WTC11 (cell line): Measurements from ENCODE around the gene NAV2. TPM values are rescaled to one million over a fixed set of nuclear protein-coding genes. Genes with fewer than 3 reads are reported as not detected.

Experiments used
- ATAC-seq: fragments of 200-7000 bp; cut with Tn5 transposase; 2 replicates; pipeline ENCODE4 v1.10.0; 2021; ENCODE audit warnings: mild to moderate bottlenecking, moderate library complexity
- CTCF ChIA-PET: fragments of 300-600 bp; sonication (Branson Sonifier 250); formaldehyde crosslinking; loops from one replicate; lab custom pipeline; 2021; ENCODE audit warnings: antibody characterized with exemption; lab: Charles Lee
- POLR2A ChIA-PET: fragments of 350-600 bp; sonication (Branson Sonifier 250); formaldehyde crosslinking; loops from one replicate; lab custom pipeline; 2021; ENCODE audit warnings: antibody characterized with exemption; lab: Charles Lee
- DNase-seq: peaks from one replicate; pipeline ENCODE4 v3.0.0; 2021; ENCODE audit warnings: low spot score
- H3K27ac Mint-ChIP-seq: 2 replicates; pipeline ENCODE4 v1.8.0; 2021; ENCODE audit warnings: mixed read lengths
- H3K27me3 Mint-ChIP-seq: 2 replicates; pipeline ENCODE4 v1.8.0; 2021; ENCODE audit warnings: low read depth, mild to moderate bottlenecking, moderate library complexity, mixed read lengths
- H3K36me3 Mint-ChIP-seq: 2 replicates; pipeline ENCODE4 v1.8.0; 2021; ENCODE audit warnings: mixed read lengths
- H3K4me1 Mint-ChIP-seq: 2 replicates; pipeline ENCODE4 v1.8.0; 2022; ENCODE audit warnings: mixed read lengths
- H3K4me3 Mint-ChIP-seq: 2 replicates; pipeline ENCODE4 v1.8.0; 2021; ENCODE audit warnings: mild to moderate bottlenecking, moderate library complexity, mixed read lengths
- H3K9me3 Mint-ChIP-seq: 2 replicates; pipeline ENCODE4 v1.8.0; 2021; ENCODE audit warnings: mixed read lengths
- ETV6 ChIP-seq: sonication (generic); formaldehyde crosslinking; IDR thresholded peaks from 2 replicates; pipeline ENCODE4 v1.8.1; 2022; ENCODE audit warnings: mild to moderate bottlenecking, missing genetic modification reagents
- GTF2I ChIP-seq: fragments of 250-450 bp; sonication (Bioruptor Pico); conservative IDR thresholded peaks from 2 replicates; pipeline ENCODE4 v1.4.0; 2021; ENCODE audit warnings: mild to moderate bottlenecking
- HMGA2 ChIP-seq: fragments of 250-450 bp; sonication (Bioruptor Pico); IDR thresholded peaks from 2 replicates; pipeline ENCODE4 v1.4.0; 2021; ENCODE audit warnings: mild to moderate bottlenecking, moderate library complexity
- NFATC4 ChIP-seq: fragments of 250-450 bp; sonication (Bioruptor Pico); IDR thresholded peaks from 2 replicates; pipeline ENCODE4 v1.9.0; 2021; ENCODE audit warnings: mild to moderate bottlenecking
- NR2C2 ChIP-seq: sonication (generic); formaldehyde crosslinking; IDR thresholded peaks from 2 replicates; pipeline ENCODE4 v1.8.0; 2022; ENCODE audit warnings: mild to moderate bottlenecking, missing genetic modification reagents
- OVOL2 ChIP-seq: fragments of 250-450 bp; sonication (Bioruptor Pico); IDR thresholded peaks from 2 replicates; pipeline ENCODE4 v1.9.0; 2021; ENCODE audit warnings: mild to moderate bottlenecking, borderline replicate concordance
- SMAD3 ChIP-seq: sonication (generic); formaldehyde crosslinking; IDR thresholded peaks from 2 replicates; pipeline ENCODE4 v1.8.0; 2022; ENCODE audit warnings: missing genetic modification reagents, mild to moderate bottlenecking, borderline replicate concordance
- SOX15 ChIP-seq: fragments of 250-450 bp; sonication (Bioruptor Pico); IDR thresholded peaks from 2 replicates; pipeline ENCODE4 v1.9.0; 2021; ENCODE audit warnings: mild to moderate bottlenecking
- ZNF671 ChIP-seq: fragments of 250-450 bp; sonication (Bioruptor Pico); IDR thresholded peaks from 2 replicates; pipeline ENCODE4 v1.8.0; 2021; ENCODE audit warnings: mild to moderate bottlenecking
- total RNA-seq: library from RNA; stranded (reverse); gene quantifications from 3 replicates; pipeline ENCODE4 v1.2.3, GENCODE V29; 2021
- TF ChIP-seq, protein P1 (sequence below): fragments of 250-450 bp; sonication (Bioruptor Pico); conservative IDR thresholded peaks from 2 replicates; pipeline ENCODE4 v1.9.0; 2021; ENCODE audit warnings: mild to moderate bottlenecking
- TF ChIP-seq, protein P2 (sequence below): fragments of 250-450 bp; sonication (Bioruptor Pico); IDR thresholded peaks from 2 replicates; pipeline ENCODE4 v1.9.0; 2021; ENCODE audit warnings: moderate library complexity, mild to moderate bottlenecking, inconsistent platforms, borderline replicate concordance
- TF ChIP-seq, protein P3 (sequence below): sonication (generic); formaldehyde crosslinking; IDR thresholded peaks from 2 replicates; pipeline ENCODE4 v1.8.1; 2022; ENCODE audit warnings: missing genetic modification reagents, borderline replicate concordance
- TF ChIP-seq, protein P4 (sequence below): fragments of 250-450 bp; sonication (Bioruptor Pico); IDR thresholded peaks from 2 replicates; pipeline ENCODE4 v1.8.0; 2021; ENCODE audit warnings: mild to moderate bottlenecking
- TF ChIP-seq, protein P5 (sequence below): sonication (generic); formaldehyde crosslinking; conservative IDR thresholded peaks from 2 replicates; pipeline ENCODE4 v1.8.1; 2023; ENCODE audit warnings: mild to moderate bottlenecking, low read depth, missing genetic modification reagents, moderate library complexity
- TF ChIP-seq, protein P6 (sequence below): sonication (generic); formaldehyde crosslinking; IDR thresholded peaks from 2 replicates; pipeline ENCODE4 v1.8.0; 2022; ENCODE audit warnings: mild to moderate bottlenecking, missing genetic modification reagents
- TF ChIP-seq, protein P7 (sequence below): sonication (generic); formaldehyde crosslinking; IDR thresholded peaks from 2 replicates; pipeline ENCODE4 v1.8.0; 2023; ENCODE audit warnings: missing genetic modification reagents, mild to moderate bottlenecking, borderline replicate concordance
- TF ChIP-seq, protein P8 (sequence below): fragments of 250-450 bp; sonication (Bioruptor Pico); IDR thresholded peaks from 2 replicates; pipeline ENCODE4 v1.9.0; 2021; ENCODE audit warnings: mild to moderate bottlenecking, borderline replicate concordance

The NAV2 gene
- total RNA-seq, 1 experiment from 2014 or later = 42.8 TPM

DNA sequence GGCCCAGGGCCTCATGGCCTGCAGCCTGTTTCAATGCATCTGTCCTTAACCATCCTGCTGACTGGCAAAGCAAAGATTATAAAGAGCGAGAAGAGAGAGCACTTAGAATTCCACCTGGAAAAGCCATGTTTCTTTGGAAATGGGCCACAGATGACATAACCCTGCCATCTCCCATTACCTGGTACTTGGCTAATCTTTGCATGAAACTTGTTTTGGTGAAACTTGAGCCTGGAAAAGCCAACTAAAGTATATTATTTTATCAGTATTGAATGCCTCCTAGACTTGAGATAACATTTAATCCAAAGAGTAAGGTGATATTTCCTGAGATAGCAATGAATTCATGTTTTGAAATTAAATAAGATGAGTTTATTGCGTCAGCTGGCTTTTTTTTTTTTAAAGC is 72.6 kb downstream of the NAV2 start (continued):
- TF ChIP-seq, protein P1, sequence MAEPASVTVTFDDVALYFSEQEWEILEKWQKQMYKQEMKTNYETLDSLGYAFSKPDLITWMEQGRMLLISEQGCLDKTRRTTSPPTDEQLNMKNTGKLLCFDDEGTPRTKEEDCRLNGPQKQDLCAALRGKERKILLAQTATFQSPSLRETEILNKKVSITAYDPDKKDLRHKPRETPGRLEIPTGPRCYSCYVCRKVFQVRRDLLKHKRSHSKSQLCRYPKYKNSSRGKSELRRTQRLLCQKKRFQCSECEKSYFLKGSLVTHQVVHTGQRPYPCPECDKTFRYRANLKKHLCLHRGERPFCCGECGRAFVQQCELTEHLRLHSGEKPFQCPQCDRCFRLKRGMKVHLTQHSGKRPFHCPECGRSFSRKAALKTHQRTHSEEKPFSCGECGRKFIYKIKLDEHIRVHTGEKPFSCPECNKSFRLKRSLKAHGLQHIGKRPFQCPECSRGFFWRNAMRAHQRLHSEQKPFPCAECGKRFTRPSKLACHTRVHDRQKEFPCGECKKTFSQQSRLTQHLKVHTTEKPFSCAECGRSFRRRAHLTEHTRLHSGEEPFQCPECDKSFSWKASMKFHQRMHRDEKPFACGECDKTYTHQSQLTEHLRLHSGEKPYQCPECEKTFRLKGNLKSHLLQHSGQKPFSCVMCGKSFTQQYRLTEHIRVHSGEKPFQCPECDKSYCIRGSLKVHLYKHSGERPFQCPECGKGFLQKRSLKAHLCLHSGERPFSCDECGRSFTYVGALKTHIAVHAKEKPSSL (CRISPR knock-in tag) = no peak
- no peak for TF ChIP-seq NFATC4 (CRISPR knock-in tag)

DNA sequence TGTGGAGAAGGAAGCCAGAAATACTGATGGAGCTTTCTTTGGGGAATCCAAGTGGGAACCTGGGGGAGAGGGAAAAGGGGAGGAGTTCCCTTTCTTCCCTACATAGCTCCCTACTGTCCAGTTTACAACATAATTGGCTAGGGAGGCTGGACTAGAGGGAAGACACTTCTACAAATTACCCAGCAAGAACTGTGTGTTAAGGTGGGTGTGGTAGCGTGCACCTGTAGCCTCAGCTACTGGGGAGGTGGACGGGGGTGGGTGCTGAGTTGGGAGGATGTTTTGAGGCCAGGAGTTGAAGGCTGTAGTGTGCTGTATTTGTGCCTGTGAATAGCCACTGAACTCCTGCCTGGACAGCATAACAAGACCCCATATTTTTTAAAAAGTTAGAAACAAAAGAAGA is 74.0 kb downstream of the NAV2 start:
- Mint-ChIP-seq H3K27me3 (no peaks in the 10 kb centered on the region; the same call in 1 of the 2 replicates), H3K27ac (no peak overlapping the region), H3K36me3 (peaks cover 5% of the 10 kb centered on the region), H3K4me1 (peaks cover 31% of the 10 kb centered on the region), H3K4me3 (no peak overlapping the region), H3K9me3 (peaks cover 4% of the 10 kb centered on the region)
- POLR2A ChIA-PET = no interaction called here
- CTCF ChIA-PET = interaction anchor here (0.7 to 1.5 kb wide), 2 partner anchors 32 to 116 kb away, joined by 3 to 5 read pairs; no protein-coding TSS in a partner anchor
- no peak for ATAC-seq
- DNase-seq = no peak
- TF ChIP-seq SMAD3 (CRISPR knock-in tag) = no peak
- no peak for TF ChIP-seq GTF2I
- TF ChIP-seq, protein P2, sequence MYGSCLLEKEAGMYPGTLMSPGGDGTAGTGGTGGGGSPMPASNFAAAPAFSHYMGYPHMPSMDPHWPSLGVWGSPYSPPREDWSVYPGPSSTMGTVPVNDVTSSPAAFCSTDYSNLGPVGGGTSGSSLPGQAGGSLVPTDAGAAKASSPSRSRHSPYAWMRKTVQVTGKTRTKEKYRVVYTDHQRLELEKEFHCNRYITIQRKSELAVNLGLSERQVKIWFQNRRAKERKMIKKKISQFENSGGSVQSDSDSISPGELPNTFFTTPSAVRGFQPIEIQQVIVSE (CRISPR knock-in tag) = no peak
- TF ChIP-seq HMGA2 (CRISPR knock-in tag) = no peak
- TF ChIP-seq, protein P3, sequence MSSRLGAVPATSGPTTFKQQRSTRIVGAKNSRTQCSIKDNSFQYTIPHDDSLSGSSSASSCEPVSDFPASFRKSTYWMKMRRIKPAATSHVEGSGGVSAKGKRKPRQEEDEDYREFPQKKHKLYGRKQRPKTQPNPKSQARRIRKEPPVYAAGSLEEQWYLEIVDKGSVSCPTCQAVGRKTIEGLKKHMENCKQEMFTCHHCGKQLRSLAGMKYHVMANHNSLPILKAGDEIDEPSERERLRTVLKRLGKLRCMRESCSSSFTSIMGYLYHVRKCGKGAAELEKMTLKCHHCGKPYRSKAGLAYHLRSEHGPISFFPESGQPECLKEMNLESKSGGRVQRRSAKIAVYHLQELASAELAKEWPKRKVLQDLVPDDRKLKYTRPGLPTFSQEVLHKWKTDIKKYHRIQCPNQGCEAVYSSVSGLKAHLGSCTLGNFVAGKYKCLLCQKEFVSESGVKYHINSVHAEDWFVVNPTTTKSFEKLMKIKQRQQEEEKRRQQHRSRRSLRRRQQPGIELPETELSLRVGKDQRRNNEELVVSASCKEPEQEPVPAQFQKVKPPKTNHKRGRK (CRISPR knock-in tag) = no peak
- TF ChIP-seq, protein P4, sequence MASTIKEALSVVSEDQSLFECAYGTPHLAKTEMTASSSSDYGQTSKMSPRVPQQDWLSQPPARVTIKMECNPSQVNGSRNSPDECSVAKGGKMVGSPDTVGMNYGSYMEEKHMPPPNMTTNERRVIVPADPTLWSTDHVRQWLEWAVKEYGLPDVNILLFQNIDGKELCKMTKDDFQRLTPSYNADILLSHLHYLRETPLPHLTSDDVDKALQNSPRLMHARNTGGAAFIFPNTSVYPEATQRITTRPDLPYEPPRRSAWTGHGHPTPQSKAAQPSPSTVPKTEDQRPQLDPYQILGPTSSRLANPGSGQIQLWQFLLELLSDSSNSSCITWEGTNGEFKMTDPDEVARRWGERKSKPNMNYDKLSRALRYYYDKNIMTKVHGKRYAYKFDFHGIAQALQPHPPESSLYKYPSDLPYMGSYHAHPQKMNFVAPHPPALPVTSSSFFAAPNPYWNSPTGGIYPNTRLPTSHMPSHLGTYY (CRISPR knock-in tag) = no peak
- TF ChIP-seq, protein P5, sequence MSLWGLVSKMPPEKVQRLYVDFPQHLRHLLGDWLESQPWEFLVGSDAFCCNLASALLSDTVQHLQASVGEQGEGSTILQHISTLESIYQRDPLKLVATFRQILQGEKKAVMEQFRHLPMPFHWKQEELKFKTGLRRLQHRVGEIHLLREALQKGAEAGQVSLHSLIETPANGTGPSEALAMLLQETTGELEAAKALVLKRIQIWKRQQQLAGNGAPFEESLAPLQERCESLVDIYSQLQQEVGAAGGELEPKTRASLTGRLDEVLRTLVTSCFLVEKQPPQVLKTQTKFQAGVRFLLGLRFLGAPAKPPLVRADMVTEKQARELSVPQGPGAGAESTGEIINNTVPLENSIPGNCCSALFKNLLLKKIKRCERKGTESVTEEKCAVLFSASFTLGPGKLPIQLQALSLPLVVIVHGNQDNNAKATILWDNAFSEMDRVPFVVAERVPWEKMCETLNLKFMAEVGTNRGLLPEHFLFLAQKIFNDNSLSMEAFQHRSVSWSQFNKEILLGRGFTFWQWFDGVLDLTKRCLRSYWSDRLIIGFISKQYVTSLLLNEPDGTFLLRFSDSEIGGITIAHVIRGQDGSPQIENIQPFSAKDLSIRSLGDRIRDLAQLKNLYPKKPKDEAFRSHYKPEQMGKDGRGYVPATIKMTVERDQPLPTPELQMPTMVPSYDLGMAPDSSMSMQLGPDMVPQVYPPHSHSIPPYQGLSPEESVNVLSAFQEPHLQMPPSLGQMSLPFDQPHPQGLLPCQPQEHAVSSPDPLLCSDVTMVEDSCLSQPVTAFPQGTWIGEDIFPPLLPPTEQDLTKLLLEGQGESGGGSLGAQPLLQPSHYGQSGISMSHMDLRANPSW (CRISPR knock-in tag) = no peak
- TF ChIP-seq NR2C2 = no peak
- TF ChIP-seq, protein P6, sequence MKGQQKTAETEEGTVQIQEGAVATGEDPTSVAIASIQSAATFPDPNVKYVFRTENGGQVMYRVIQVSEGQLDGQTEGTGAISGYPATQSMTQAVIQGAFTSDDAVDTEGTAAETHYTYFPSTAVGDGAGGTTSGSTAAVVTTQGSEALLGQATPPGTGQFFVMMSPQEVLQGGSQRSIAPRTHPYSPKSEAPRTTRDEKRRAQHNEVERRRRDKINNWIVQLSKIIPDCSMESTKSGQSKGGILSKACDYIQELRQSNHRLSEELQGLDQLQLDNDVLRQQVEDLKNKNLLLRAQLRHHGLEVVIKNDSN (CRISPR knock-in tag) = no peak
- TF ChIP-seq, protein P7, sequence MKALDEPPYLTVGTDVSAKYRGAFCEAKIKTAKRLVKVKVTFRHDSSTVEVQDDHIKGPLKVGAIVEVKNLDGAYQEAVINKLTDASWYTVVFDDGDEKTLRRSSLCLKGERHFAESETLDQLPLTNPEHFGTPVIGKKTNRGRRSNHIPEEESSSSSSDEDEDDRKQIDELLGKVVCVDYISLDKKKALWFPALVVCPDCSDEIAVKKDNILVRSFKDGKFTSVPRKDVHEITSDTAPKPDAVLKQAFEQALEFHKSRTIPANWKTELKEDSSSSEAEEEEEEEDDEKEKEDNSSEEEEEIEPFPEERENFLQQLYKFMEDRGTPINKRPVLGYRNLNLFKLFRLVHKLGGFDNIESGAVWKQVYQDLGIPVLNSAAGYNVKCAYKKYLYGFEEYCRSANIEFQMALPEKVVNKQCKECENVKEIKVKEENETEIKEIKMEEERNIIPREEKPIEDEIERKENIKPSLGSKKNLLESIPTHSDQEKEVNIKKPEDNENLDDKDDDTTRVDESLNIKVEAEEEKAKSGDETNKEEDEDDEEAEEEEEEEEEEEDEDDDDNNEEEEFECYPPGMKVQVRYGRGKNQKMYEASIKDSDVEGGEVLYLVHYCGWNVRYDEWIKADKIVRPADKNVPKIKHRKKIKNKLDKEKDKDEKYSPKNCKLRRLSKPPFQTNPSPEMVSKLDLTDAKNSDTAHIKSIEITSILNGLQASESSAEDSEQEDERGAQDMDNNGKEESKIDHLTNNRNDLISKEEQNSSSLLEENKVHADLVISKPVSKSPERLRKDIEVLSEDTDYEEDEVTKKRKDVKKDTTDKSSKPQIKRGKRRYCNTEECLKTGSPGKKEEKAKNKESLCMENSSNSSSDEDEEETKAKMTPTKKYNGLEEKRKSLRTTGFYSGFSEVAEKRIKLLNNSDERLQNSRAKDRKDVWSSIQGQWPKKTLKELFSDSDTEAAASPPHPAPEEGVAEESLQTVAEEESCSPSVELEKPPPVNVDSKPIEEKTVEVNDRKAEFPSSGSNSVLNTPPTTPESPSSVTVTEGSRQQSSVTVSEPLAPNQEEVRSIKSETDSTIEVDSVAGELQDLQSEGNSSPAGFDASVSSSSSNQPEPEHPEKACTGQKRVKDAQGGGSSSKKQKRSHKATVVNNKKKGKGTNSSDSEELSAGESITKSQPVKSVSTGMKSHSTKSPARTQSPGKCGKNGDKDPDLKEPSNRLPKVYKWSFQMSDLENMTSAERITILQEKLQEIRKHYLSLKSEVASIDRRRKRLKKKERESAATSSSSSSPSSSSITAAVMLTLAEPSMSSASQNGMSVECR (CRISPR knock-in tag) = no peak
- TF ChIP-seq, protein P8, sequence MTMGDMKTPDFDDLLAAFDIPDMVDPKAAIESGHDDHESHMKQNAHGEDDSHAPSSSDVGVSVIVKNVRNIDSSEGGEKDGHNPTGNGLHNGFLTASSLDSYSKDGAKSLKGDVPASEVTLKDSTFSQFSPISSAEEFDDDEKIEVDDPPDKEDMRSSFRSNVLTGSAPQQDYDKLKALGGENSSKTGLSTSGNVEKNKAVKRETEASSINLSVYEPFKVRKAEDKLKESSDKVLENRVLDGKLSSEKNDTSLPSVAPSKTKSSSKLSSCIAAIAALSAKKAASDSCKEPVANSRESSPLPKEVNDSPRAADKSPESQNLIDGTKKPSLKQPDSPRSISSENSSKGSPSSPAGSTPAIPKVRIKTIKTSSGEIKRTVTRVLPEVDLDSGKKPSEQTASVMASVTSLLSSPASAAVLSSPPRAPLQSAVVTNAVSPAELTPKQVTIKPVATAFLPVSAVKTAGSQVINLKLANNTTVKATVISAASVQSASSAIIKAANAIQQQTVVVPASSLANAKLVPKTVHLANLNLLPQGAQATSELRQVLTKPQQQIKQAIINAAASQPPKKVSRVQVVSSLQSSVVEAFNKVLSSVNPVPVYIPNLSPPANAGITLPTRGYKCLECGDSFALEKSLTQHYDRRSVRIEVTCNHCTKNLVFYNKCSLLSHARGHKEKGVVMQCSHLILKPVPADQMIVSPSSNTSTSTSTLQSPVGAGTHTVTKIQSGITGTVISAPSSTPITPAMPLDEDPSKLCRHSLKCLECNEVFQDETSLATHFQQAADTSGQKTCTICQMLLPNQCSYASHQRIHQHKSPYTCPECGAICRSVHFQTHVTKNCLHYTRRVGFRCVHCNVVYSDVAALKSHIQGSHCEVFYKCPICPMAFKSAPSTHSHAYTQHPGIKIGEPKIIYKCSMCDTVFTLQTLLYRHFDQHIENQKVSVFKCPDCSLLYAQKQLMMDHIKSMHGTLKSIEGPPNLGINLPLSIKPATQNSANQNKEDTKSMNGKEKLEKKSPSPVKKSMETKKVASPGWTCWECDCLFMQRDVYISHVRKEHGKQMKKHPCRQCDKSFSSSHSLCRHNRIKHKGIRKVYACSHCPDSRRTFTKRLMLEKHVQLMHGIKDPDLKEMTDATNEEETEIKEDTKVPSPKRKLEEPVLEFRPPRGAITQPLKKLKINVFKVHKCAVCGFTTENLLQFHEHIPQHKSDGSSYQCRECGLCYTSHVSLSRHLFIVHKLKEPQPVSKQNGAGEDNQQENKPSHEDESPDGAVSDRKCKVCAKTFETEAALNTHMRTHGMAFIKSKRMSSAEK (CRISPR knock-in tag) = no peak
- TF ChIP-seq OVOL2 (CRISPR knock-in tag) = no peak
- TF ChIP-seq ETV6 = no peak
- no peak for TF ChIP-seq SOX15 (CRISPR knock-in tag)
- TF ChIP-seq ZNF671 (CRISPR knock-in tag) = no peak
